PC-9 (cell line): ENCODE measurements around the gene OR2AG1. TPM values are rescaled to one million over a fixed set of nuclear protein-coding genes. Genes with fewer than 3 reads are reported as not detected.

Experiments
- BruUV-seq: library from RNA; stranded (reverse); fragments of 400-500 nt; replicated peaks from 2 replicates; lab custom pipeline; 2021; lab: Mats Ljungman, UMichigan
- CTCF ChIA-PET: fragments of 300-600 bp; sonication (Branson Sonifier 250); formaldehyde crosslinking; loops from one replicate; lab custom pipeline; 2022; ENCODE audit warnings: antibody characterized with exemption; lab: Charles Lee
- POLR2A ChIA-PET: fragments of 300-600 bp; sonication (Branson Sonifier 250); formaldehyde crosslinking; loops from one replicate; lab custom pipeline; 2022; ENCODE audit warnings: antibody characterized with exemption; ENCODE audit not compliant: unreplicated experiment; lab: Charles Lee
- DNase-seq, 2 experiments: peaks; one replicate each; pipeline versions ENCODE4 v3.0.0 to v3.0.0-alpha.2; 2015 to 2022; ENCODE audit warnings: mixed read lengths in 1 of 2
- H2AFZ ChIP-seq: fragments of 200-600 bp; sonication (generic); 2 replicates; pipeline ENCODE4 v1.8.1; 2017; ENCODE audit warnings: antibody characterized with exemption
- H3F3A ChIP-seq: fragments of 200-600 bp; sonication (generic); 2 replicates; pipeline ENCODE4 v1.8.1; 2017; ENCODE audit warnings: antibody characterized with exemption, mild to moderate bottlenecking, low read depth; ENCODE audit not compliant: insufficient read depth
- H3K27ac ChIP-seq: fragments of 200-600 bp; sonication (generic); 2 replicates; pipeline ENCODE4 v1.6.1; 2016; ENCODE audit warnings: mixed run types
- H3K27me3 ChIP-seq: fragments of 200-600 bp; sonication (generic); 2 replicates; pipeline ENCODE4 v1.6.1; 2016; ENCODE audit warnings: low read depth, mixed run types; ENCODE audit not compliant: insufficient read depth
- H3K36me3 ChIP-seq: fragments of 200-600 bp; sonication (generic); 2 replicates; pipeline ENCODE4 v1.6.1; 2016; ENCODE audit warnings: low read depth, mixed run types
- H3K4me1 ChIP-seq: fragments of 200-600 bp; sonication (generic); replicated peaks from 2 replicates; pipeline ENCODE4 v1.6.1; 2016; ENCODE audit warnings: mixed run types; ENCODE audit not compliant: insufficient read depth
- H3K4me2 ChIP-seq: fragments of 200-600 bp; sonication (generic); 2 replicates; pipeline ENCODE4 v1.6.1; 2017; ENCODE audit warnings: mixed run types
- H3K4me3 ChIP-seq: fragments of 200-600 bp; sonication (generic); 2 replicates; pipeline ENCODE4 v1.6.1; 2016; ENCODE audit warnings: mixed run types
- H3K79me2 ChIP-seq: fragments of 200-600 bp; sonication (generic); 2 replicates; pipeline ENCODE4 v1.6.1; 2017; ENCODE audit warnings: low read depth, mixed run types
- H3K9me2 ChIP-seq: fragments of 200-600 bp; sonication (generic); 2 replicates; pipeline ENCODE4 v1.8.1; 2017; ENCODE audit warnings: mild to moderate bottlenecking; ENCODE audit not compliant: insufficient read depth
- H3K9me3 ChIP-seq: fragments of 200-600 bp; sonication (generic); 2 replicates; pipeline ENCODE4 v1.8.1; 2016; ENCODE audit warnings: low read depth; ENCODE audit not compliant: insufficient read depth
- H4K20me1 ChIP-seq: fragments of 200-600 bp; sonication (generic); 2 replicates; pipeline ENCODE4 v1.8.1; 2017; ENCODE audit not compliant: insufficient read depth
- EZH2 ChIP-seq: fragments of 200-600 bp; sonication (generic); IDR thresholded peaks from 2 replicates; pipeline ENCODE4 v1.8.0; 2017; ENCODE audit warnings: antibody characterized with exemption, low read depth
- intact Hi-C: fragments of 100-400 bp; cut with micrococcal nuclease; formaldehyde crosslinking; loops from one replicate; pipeline ENCODE4 v1.10.0; 2022; ENCODE audit not compliant: unreplicated experiment
- total RNA-seq: library from RNA; stranded (reverse); gene quantifications from 2 replicates; pipeline ENCODE4 v1.2.3, GENCODE V29; 2021
- TF ChIP-seq, protein P1 (sequence below): fragments of 200-600 bp; sonication (generic); conservative IDR thresholded peaks from 2 replicates; pipeline ENCODE4 v1.6.1; 2017; ENCODE audit warnings: mixed run types, antibody characterized with exemption, mild to moderate bottlenecking, moderate library complexity

The OR2AG1 gene
- total RNA-seq, 1 experiment from 2014 or later: not detected

DNA sequence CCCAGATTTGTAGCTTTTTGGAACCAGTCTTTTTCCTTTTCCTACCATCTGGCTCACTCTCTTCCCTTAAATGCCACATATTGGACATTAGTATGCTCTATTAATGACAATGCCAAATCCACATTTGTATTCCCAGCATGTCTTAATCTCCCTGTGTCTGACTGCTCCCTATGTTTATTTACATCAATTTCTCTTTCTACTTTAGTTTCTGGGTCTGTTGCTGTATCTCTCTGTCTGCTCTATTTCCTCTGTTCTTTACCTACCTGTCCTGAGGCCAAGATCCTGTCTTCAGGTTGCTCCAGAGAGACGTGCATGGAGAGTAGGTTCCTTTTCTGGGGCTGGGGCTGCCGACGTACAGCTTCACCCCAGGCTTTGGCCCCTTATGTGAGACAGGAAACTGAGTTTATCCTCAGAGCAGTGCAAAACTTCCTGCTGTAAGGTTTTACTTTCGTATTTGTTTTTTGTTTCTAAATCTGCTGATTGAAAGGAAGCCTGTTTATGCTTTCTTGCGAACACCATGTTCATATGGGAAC, 36.7 kb upstream of the OR2AG1 start:
- Histone ChIP-seq H3K27me3 (no peaks in the 10 kb centered on the region), H3K27ac (no peak overlapping the region), H3K79me2 (no peaks in the 10 kb centered on the region), H3F3A (no peaks in the 10 kb centered on the region), H3K4me2 (no peak overlapping the region), H3K36me3 (no peaks in the 10 kb centered on the region), H3K4me3 (no peak overlapping the region), H3K4me1 (no peaks in the 10 kb centered on the region), H3K9me3 (no peaks in the 10 kb centered on the region), H3K9me2 (no peaks in the 10 kb centered on the region), H4K20me1 (no peaks in the 10 kb centered on the region), H2AFZ (no peak overlapping the region)
- POLR2A ChIA-PET: no interaction called here
- no peak for TF ChIP-seq EZH2
- TF ChIP-seq, protein P1, sequence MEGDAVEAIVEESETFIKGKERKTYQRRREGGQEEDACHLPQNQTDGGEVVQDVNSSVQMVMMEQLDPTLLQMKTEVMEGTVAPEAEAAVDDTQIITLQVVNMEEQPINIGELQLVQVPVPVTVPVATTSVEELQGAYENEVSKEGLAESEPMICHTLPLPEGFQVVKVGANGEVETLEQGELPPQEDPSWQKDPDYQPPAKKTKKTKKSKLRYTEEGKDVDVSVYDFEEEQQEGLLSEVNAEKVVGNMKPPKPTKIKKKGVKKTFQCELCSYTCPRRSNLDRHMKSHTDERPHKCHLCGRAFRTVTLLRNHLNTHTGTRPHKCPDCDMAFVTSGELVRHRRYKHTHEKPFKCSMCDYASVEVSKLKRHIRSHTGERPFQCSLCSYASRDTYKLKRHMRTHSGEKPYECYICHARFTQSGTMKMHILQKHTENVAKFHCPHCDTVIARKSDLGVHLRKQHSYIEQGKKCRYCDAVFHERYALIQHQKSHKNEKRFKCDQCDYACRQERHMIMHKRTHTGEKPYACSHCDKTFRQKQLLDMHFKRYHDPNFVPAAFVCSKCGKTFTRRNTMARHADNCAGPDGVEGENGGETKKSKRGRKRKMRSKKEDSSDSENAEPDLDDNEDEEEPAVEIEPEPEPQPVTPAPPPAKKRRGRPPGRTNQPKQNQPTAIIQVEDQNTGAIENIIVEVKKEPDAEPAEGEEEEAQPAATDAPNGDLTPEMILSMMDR: no peak
- intact Hi-C loops: no loop called here
- CTCF ChIA-PET: no interaction called here
- DNase-seq: no peak
- BruUV-seq: no TSS peak

DNA sequence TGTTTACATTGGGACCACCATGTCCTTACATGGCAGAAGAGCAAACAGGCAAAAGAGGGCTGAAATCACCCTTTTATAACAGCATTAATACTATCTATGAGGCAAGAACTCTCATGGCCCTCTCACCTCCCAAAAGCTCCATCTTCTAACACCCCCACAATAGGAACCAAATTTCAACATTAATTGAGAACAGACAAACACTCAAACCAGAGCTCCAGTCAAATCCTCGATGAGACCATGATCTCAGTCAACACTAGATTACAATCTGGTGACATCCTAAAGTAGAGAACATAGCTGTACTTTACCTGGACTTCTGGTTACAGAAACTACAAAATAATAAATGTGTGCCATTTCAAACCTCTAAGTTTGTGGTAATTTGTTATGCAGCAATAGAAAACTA, 36.2 kb upstream of the OR2AG1 start:
- CTCF ChIA-PET: no interaction called here
- intact Hi-C loops: no loop called here
- no peak overlapping the region for H2AFZ ChIP-seq

DNA sequence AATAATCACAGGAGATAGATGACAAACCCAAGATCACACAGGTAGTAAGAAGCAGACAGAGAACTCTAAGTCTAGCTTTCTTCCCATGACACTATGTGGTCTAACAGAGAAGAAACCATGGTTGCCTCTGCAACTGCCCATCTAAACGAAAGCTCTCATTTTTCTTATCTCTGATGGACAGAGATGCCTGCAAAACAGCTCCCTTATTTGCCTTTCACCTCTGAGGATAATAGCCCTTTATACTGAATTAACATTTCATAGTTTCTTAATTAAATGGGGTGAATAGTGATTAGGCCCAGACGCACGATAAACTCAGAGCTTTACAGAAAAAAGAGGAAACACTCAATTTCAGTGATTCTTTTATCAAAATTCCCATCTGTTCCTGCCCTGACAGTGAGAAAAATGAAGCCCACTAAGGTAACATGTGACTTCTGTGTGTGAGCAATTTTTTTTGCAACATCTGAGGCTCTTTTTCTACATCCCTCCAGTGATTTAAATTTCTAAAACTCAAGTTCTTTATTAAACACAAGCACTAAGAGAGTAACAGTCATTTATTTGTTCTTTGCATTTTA, 35.6 kb upstream of the OR2AG1 start:
- TF ChIP-seq, protein P1: no peak
- TF ChIP-seq EZH2: no peak
- Histone ChIP-seq H3K9me2 (no peaks in the 10 kb centered on the region), H3K4me1 (no peaks in the 10 kb centered on the region), H2AFZ (no peak overlapping the region), H3F3A (no peaks in the 10 kb centered on the region), H3K27me3 (no peaks in the 10 kb centered on the region), H3K27ac (no peak overlapping the region), H3K4me2 (no peak overlapping the region), H3K36me3 (no peaks in the 10 kb centered on the region), H3K79me2 (no peaks in the 10 kb centered on the region), H3K9me3 (no peaks in the 10 kb centered on the region), H4K20me1 (no peaks in the 10 kb centered on the region), H3K4me3 (no peak overlapping the region)
- ChIA-PET POLR2A (interaction anchor here (0.7 kb wide), 1 partner anchor 244 kb away, joined by 5 read pairs; no protein-coding TSS in a partner anchor), CTCF (no interaction called here)
- no TSS peak for BruUV-seq
- no peak for DNase-seq
- intact Hi-C loops: no loop called here

More for the DNA sequence above, 36.2 kb upstream of the OR2AG1 start:
- POLR2A ChIA-PET: interaction anchor here (0.7 kb wide), 1 partner anchor 243 kb away, joined by 5 read pairs; no protein-coding TSS in a partner anchor
- TF ChIP-seq, protein P1: no peak
- no peak for TF ChIP-seq EZH2
- BruUV-seq: no TSS peak
- no peaks in the 10 kb centered on the region for H3K9me2 ChIP-seq
- no peaks in the 10 kb centered on the region for H3K27me3 ChIP-seq
- no peak overlapping the region for H3K4me2 ChIP-seq
- no peak overlapping the region for H3K27ac ChIP-seq
- no peaks in the 10 kb centered on the region for H3F3A ChIP-seq
- no peak overlapping the region for H3K4me3 ChIP-seq
- H3K79me2 ChIP-seq: no peaks in the 10 kb centered on the region
- H3K9me3 ChIP-seq: no peaks in the 10 kb centered on the region
- no peak for DNase-seq
- H4K20me1 ChIP-seq: no peaks in the 10 kb centered on the region
- no peaks in the 10 kb centered on the region for H3K36me3 ChIP-seq
- H3K4me1 ChIP-seq: no peaks in the 10 kb centered on the region
